ENCODE data around the gene BBX.
A peak's percentile ranks its signal among the peaks of the same experiment; 100 is the strongest.

BBX gene

DNA sequence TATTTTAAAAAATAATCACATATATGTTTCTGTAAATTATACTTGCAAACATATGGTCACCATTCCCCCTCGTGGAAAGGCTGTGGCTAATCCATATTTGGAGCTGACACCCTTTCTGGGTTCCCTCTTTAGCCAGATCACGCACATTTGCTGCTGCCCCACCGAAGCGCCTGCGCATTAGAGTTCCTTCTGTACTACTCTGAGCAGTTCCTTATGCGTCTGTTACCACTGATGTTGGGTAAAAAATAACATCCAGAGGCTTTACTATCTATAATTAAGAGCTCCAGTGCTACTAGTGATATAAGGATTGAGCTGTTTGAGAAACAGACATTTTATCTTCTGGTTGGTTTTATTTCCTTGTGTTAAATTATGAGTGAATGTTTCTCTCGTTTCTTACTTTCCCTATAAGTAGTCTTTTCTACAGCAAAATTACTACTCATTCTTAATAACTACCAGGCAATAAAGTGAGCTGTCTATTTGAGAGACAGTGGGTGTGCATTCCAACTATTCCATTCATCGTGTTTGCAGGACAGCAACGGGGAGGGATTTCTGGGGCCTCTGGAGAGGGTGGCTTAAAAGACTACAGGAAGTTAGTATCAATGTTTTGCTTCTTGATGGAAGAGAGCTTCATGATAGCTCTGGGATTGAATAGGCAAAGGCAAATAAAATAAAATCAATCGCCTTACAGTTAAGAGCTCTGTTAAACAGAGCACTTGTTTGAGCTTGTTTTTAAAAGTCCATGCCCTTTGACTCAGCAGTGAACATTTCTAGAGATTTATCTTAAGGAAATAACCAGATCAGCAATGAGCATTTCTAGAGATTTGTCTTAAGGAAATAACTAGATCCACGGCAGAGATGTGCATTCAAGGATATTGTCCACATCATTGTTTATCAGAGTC is 322.9 kb downstream of the BBX start:
- DNase-seq (ENCODE audit: low spot score): no peak

DNA sequence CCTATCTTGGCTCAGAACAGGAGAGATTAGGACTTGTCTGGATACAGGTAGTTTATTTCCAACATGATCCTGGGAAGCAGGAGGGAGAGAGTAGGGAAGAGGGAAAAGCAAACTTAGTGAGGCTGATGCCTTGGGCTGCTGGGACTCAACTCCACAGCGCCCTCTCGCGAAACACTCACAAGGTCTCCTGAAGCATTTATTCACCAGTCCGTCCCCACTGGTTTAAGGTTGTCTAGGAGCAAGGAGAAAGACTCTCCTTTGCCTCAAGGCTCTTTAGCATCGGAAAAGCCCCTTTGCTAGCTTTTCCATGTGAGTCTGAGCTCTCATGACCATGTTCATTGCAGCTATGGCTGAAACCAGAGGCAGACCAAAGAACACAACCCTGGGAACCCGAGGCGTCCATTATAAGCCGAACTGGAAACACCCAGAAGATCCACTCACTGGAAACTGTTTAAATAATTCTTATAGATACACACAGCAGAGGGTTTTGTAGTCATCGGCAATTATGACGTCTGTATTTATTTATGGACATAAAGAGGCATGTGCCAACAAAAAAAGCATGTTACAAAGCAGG is 323.6 kb downstream of the BBX start:
- DNase-seq (ENCODE audit: low spot score): peak; percentile 10

DNA sequence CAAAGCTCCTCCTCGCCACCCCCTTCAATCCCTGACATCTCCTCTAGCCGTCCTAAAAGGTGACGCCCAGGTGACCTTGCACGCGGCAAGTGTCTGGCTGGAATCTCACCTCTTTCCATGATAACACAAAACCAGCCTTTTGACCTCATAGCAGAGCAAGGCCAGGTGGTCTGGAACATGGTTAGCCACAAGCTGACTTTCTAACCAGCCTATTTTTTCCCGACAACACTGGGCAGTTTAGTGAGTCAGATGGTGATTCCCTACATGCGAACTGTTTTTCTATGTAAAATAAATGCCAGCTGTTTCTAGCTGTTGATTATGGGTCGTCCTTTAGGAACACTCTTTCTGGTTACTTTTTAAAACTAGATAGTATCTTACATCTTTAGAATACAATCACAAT is 325.0 kb downstream of the BBX start:
- no peak for DNase-seq (ENCODE audit: low spot score)

DNA sequence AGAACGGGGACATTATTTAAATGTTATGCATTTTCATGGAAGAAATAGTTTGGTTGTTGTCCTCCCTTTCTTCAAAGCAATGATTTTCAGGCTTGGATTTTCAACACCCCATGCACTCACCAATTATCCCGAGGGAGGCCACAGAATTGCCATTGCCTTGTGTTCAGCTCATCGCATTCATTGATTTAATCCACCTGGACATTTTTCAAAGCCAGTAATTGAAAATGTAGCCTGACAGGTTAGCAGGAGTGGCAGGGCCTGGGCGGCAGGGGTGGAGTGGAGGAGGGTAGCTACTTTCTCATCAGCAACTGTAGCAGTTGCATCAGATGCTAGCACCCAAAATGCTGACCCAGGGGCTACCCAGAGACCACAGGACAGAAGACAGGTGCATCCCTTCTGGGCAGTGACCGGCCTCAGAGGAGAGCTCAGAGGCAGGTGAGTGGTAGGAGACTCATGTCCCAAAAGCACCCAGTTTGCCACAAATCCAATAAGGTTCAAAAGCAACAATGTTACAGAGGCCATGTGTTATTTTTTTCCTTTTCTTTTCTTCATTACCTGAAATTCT is 325.7 kb downstream of the BBX start:
- DNase-seq (ENCODE audit: low spot score): no peak

DNA sequence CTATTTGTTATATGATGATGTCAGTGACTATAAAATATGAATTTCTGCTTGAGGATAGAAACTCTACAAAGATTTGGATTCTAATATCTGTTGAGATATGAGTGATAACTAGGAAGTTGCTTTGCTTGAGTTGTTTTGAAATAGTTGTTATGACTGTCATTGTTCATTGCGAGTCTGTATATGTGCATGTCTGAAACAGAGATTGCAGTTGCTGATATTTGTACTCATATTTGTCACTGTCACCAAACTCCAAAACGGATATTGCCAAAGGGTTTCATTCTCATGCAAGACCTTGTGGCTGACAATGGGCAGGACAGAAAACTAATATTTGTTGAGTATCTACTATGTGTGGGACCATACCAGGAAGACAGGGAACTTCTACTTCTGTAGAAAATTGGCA is 327.9 kb downstream of the BBX start:
- no peak for DNase-seq (ENCODE audit: low spot score)

DNA sequence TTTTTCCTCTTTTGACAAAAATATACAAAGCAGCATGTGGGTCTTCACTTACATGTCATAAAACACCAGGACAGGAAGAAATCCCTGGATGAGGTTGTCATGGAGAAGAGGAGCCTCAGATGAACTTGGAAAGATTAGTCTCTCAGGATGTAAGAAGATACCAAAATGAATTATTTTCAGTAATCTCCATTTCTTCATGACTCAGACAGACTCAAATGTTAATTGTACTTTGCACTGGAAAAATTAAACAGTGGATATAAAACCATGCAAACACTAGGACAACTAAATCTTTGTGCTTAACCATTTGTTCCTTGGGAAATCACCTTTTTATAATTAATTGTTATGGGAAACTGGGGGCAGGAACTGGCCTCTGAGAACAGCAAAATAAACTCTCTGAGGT is 331.1 kb downstream of the BBX start:
- DNase-seq (ENCODE audit: low spot score): no peak

DNA sequence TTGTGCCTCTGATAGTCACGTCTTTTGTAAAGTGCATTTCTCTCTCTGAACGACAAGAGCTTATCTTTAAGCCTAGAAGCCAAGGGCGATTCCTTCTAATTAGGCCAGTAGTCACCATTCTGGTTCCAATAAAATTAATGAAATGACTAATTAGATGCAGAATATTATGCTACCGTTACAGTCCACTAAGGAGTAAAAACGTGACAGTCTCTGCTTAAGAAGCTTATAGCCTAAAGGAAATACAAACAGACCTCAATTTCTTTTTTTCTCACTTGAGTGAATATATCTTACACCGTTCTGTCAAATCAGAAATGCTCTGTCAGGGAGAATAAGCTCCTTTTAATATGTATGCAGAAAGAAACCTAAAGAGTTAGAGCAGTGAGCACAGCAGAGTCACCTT is 332.0 kb downstream of the BBX start:
- DNase-seq (ENCODE audit: low spot score): no peak

DNA sequence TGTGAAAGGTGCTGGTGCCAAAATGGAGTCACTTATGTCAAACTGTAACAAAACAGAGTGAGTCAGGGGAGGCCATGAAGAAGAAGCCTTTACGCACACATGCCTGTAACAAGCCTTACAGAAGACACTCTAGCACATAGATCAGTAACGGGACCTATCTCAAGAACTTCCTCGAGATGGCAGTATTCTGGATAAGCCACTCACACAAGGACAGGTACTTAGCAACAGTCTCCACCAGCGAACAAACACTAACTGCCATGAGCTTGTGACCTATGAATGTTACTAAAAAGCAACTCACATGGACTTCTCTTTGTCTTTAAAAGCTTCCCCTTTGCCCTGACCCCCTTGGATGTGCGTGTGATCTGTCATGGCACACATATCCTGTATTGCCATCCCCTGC is 332.9 kb downstream of the BBX start:
- no peak for DNase-seq (ENCODE audit: low spot score)

DNA sequence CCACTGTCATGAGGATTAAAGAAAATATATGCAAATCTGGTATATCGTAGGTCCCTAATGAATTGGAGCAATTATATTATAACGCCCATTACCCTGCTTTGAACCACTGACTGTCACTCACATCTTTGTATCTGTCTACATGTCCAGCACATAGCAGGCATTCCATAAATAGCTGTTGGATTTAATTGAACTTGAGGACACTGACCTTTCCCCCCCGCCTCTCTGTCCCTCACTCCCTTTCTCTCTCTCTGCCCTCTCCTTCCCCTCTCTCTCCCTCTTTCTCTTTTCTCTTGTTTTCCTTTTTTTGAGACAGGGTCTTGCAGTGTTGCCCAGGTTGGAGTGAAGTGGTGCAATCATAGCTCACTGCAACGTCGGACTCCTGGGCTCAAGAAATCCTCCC is 335.1 kb downstream of the BBX start:
- no peak for DNase-seq (ENCODE audit: low spot score)

DNA sequence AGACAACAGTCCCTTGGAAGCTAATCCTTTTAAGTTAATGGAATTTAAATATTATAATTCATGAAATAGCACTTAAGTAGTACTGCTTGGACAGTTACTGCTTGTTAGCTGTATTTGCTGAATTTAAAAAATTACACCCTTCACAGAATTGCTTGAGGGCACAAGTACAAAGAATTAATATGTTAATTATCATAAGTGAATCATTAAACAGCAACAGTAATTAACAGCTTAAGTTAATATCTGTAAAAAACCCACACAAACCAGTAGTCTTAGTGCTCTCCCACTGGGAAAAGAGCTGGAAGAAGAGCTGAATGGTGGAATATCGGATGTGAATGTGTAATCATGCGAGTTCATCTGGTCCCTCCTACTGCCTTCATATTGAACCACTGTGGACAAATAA is 336.1 kb downstream of the BBX start:
- no peak for DNase-seq (ENCODE audit: low spot score)
